Breast epithelium (tissue), 4 donors: ENCODE data around the gene CYTH4. TPM values are rescaled to one million over a fixed set of nuclear protein-coding genes. Genes with fewer than 3 reads are reported as not detected.

Experiments used
- DNase-seq, 2 donors: peaks; one replicate each; pipeline ENCODE4 v3.0.0-alpha.2; 2019; ENCODE audit warnings: low spot score in 2 of 2
- H3K27ac ChIP-seq, 2 donors: fragments of 200-600 bp; sonication (generic) in 1 of 2; one replicate each; pipeline ENCODE4 v1.5.1; 2016 to 2019; ENCODE audit warnings: mild to moderate bottlenecking in 1 of 2
- H3K27me3 ChIP-seq, 2 donors: fragments of 200-600 bp; sonication (generic) in 1 of 2; one replicate each; pipeline versions ENCODE4 v1.5.1 to v1.6.0; 2017 to 2019; ENCODE audit warnings: control low read depth in 1 of 2, mild to moderate bottlenecking in 1 of 2
- H3K36me3 ChIP-seq: fragments of 200-600 bp; one replicate; pipeline ENCODE4 v1.5.1; 2019
- H3K4me1 ChIP-seq, 2 donors: fragments of 200-600 bp; sonication (generic); one replicate each; pipeline ENCODE4 v1.5.1; 2016 to 2019; ENCODE audit warnings: control low read depth in 1 of 2
- H3K4me3 ChIP-seq, 3 donors: fragments of 200-600 bp; sonication (generic); 1 replicate in 2 of 3; 2 replicates in 1 of 3; pipeline ENCODE4 v1.5.1; 2016 to 2019; ENCODE audit warnings: mild to moderate bottlenecking in 3 of 3, moderate library complexity in 2 of 3
- H3K9me3 ChIP-seq, 2 donors: fragments of 200-600 bp; sonication (generic) in 1 of 2; one replicate each; pipeline ENCODE4 v1.5.1; 2016 to 2019; ENCODE audit warnings: control low read depth in 1 of 2
- POLR2A ChIP-seq: fragments of 450-650 bp; IDR thresholded peaks from one replicate; pipeline ENCODE4 v1.6.1; 2016; ENCODE audit warnings: antibody characterized with exemption, mild to moderate bottlenecking, moderate library complexity
- POLR2AphosphoS5 ChIP-seq, 3 donors: sonication (generic); formaldehyde crosslinking; IDR thresholded peaks; one replicate each; pipeline ENCODE4 v1.6.1; 2017; ENCODE audit warnings: antibody characterized with exemption in 3 of 3
- intact Hi-C: fragments of 100-400 bp; cut with DNase I; formaldehyde crosslinking; loops from one replicate; pipeline ENCODE4 v1.15.1; 2023; ENCODE audit warnings: low total_unique reads
- total RNA-seq, 3 donors: library from RNA; depleted of rRNA; stranded (reverse); fragments of >200 nt; gene quantifications; one replicate each; pipeline ENCODE4 v1.1.0, GENCODE V29; 2016
- TF ChIP-seq, protein P1 (sequence below), 3 donors: fragments of 450-650 bp; IDR thresholded peaks; one replicate each; pipeline ENCODE4 v1.5.1; 2016 to 2017; ENCODE audit warnings: antibody characterized with exemption in 3 of 3, mild to moderate bottlenecking in 3 of 3, moderate library complexity in 3 of 3

CYTH4 gene
- total RNA-seq, 3 donors from 2014 or later: 6.9 to 25.1 (median 10.5) TPM

GRCh38 chr22:37340331-37341262, 58.3 kb downstream of the CYTH4 start:
- intact Hi-C loops: no loop called here
- H3K27me3 ChIP-seq: peaks cover 0 to 3% of the 10 kb centered on the region in 2 donors
- no peak overlapping the region for H3K4me3 ChIP-seq
- TF ChIP-seq, protein P1, sequence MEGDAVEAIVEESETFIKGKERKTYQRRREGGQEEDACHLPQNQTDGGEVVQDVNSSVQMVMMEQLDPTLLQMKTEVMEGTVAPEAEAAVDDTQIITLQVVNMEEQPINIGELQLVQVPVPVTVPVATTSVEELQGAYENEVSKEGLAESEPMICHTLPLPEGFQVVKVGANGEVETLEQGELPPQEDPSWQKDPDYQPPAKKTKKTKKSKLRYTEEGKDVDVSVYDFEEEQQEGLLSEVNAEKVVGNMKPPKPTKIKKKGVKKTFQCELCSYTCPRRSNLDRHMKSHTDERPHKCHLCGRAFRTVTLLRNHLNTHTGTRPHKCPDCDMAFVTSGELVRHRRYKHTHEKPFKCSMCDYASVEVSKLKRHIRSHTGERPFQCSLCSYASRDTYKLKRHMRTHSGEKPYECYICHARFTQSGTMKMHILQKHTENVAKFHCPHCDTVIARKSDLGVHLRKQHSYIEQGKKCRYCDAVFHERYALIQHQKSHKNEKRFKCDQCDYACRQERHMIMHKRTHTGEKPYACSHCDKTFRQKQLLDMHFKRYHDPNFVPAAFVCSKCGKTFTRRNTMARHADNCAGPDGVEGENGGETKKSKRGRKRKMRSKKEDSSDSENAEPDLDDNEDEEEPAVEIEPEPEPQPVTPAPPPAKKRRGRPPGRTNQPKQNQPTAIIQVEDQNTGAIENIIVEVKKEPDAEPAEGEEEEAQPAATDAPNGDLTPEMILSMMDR (IDR thresholded peaks at IDR 0.05): no peak
- TF ChIP-seq POLR2AphosphoS5 (IDR thresholded peaks at IDR 0.05) (no peak), POLR2A (no peak)
- no peaks in the 10 kb centered on the region for H3K4me1 ChIP-seq
- no peak for DNase-seq
- H3K36me3 ChIP-seq: no peaks in the 10 kb centered on the region
- no peaks in the 10 kb centered on the region for H3K9me3 ChIP-seq
- no peak overlapping the region for H3K27ac ChIP-seq

DNA sequence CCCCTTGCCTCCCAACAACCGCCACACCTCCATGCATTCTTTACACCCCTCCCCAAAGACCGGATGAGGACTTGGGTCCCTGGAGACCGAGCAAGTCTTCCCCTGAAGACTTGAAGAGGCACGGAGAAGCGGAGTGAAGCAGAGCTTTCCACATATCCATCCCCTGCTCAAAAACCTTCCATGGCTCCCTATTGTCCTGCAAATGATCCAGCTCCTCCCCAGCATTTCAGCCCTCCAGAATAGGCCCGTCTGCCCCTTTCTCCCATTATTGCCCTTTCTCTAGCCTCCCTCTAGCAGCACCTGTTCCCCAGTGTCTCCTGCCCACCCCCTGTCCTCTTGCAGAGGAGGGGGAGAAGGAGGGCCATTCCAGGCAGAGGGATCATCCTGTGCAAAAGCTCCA, 59.8 kb downstream of the CYTH4 start:
- intact Hi-C loops: no loop called here
- no peak for DNase-seq
- Histone ChIP-seq H3K4me1 (no peaks in the 10 kb centered on the region), H3K27me3 (no peaks in the 10 kb centered on the region), H3K4me3 (no peak overlapping the region), H3K36me3 (no peaks in the 10 kb centered on the region), H3K27ac (no peak overlapping the region), H3K9me3 (no peaks in the 10 kb centered on the region)
- TF ChIP-seq, protein P1 (IDR thresholded peaks at IDR 0.05): no peak
- TF ChIP-seq POLR2AphosphoS5 (IDR thresholded peaks at IDR 0.05) (no peak), POLR2A (no peak)

- DNase-seq: no peak
- Histone ChIP-seq H3K4me3 (no peak overlapping the region), H3K4me1 (no peaks in the 10 kb centered on the region), H3K9me3 (no peaks in the 10 kb centered on the region), H3K27ac (no peak overlapping the region), H3K36me3 (no peaks in the 10 kb centered on the region), H3K27me3 (no peaks in the 10 kb centered on the region)
- TF ChIP-seq, protein P1 (IDR thresholded peaks at IDR 0.05): no peak
- TF ChIP-seq POLR2A (no peak), POLR2AphosphoS5 (IDR thresholded peaks at IDR 0.05) (no peak)
- intact Hi-C loops: no loop called here
Measured at GRCh38 chr22:37343348-37343747, 61.0 kb downstream of the CYTH4 start.

GRCh38 chr22:37343863-37344734, 61.8 kb downstream of the CYTH4 start:
- H3K4me1 ChIP-seq: no peaks in the 10 kb centered on the region
- intact Hi-C loops: no loop called here
- DNase-seq: no peak
- TF ChIP-seq, protein P1 (IDR thresholded peaks at IDR 0.05): no peak
- TF ChIP-seq POLR2AphosphoS5 (IDR thresholded peaks at IDR 0.05) (no peak), POLR2A (no peak)
- no peaks in the 10 kb centered on the region for H3K27me3 ChIP-seq
- H3K9me3 ChIP-seq: no peaks in the 10 kb centered on the region
- H3K4me3 ChIP-seq: no peak overlapping the region
- H3K36me3 ChIP-seq: no peaks in the 10 kb centered on the region
- no peak overlapping the region for H3K27ac ChIP-seq
